Upper lobe of left lung (tissue), 6 donors: ENCODE data around the gene CEP85L. TPM values are rescaled to one million over a fixed set of nuclear protein-coding genes. Genes with fewer than 3 reads are reported as not detected.
A peak's percentile ranks its signal among the peaks of the same experiment; 100 is the strongest.

ENCODE experiments used
- ATAC-seq, 2 donors: fragments of 200-7000 bp; cut with Tn5 transposase; one replicate each; pipeline ENCODE4 v1.9.1; 2022; ENCODE audit warnings: mild to moderate bottlenecking in 2 of 2, moderate library complexity in 2 of 2; ENCODE audit not compliant: low FRiP score in 2 of 2
- DNase-seq, 2 donors: peaks; one replicate each; pipeline ENCODE4 v3.0.0-alpha.2; 2019 to 2020
- H3K27ac ChIP-seq, 4 donors: fragments of 200-600 bp; sonication (generic); one replicate each; pipeline ENCODE4 v1.5.1; 2016 to 2019
- H3K27me3 ChIP-seq, 4 donors: fragments of 200-600 bp; sonication (generic); one replicate each; pipeline ENCODE4 v1.5.1; 2017 to 2019
- H3K36me3 ChIP-seq, 4 donors: fragments of 200-600 bp; sonication (generic); one replicate each; pipeline ENCODE4 v1.5.1; 2016 to 2019
- H3K4me1 ChIP-seq, 4 donors: fragments of 200-600 bp; sonication (generic); one replicate each; pipeline ENCODE4 v1.5.1; 2018 to 2019
- H3K4me3 ChIP-seq, 4 donors: fragments of 200-600 bp; sonication (generic); one replicate each; pipeline ENCODE4 v1.5.1; 2017 to 2019; ENCODE audit warnings: mild to moderate bottlenecking in 2 of 4, moderate library complexity in 1 of 4
- H3K9me3 ChIP-seq, 4 donors: fragments of 200-600 bp; sonication (generic); one replicate each; pipeline ENCODE4 v1.5.1; 2018 to 2019
- CTCF ChIP-seq, 6 experiments: fragments of 450-650 bp in 4 of 6; fragments of 200-600 bp in 2 of 6; sonication (generic) in 2 of 6; IDR thresholded peaks; one replicate each; pipeline ENCODE4 v1.5.1; 2016 to 2019; ENCODE audit warnings: antibody characterized with exemption in 6 of 6
- EP300 ChIP-seq, 4 donors: sonication (generic); formaldehyde crosslinking; IDR thresholded peaks; one replicate each; pipeline ENCODE4 v1.5.1; 2017; ENCODE audit warnings: antibody characterized with exemption in 4 of 4, control low read depth in 2 of 4
- POLR2A ChIP-seq, 4 donors: fragments of 450-650 bp; IDR thresholded peaks; one replicate each; pipeline ENCODE4 v1.5.1; 2016 to 2017; ENCODE audit warnings: antibody characterized with exemption in 4 of 4, mild to moderate bottlenecking in 2 of 4
- POLR2AphosphoS5 ChIP-seq, 2 donors: sonication (generic); formaldehyde crosslinking; IDR thresholded peaks; one replicate each; pipeline ENCODE4 v1.5.1; 2017; ENCODE audit warnings: antibody characterized with exemption in 2 of 2
- WGBS, 2 donors: methylation state at CpG; one replicate each; pipeline ENCODE4 v1.1.5; 2017 to 2018; 5-methylcytosine and 5-hydroxymethylcytosine counted together
- total RNA-seq, 6 donors: library from RNA; depleted of rRNA in 4 of 6; stranded (reverse); fragments of >200 nt in 4 of 6; gene quantifications; one replicate each; pipeline versions ENCODE4 v1.1.0 to v1.2.1, GENCODE V29; 2016 to 2021
- donor health status: DM: no; HTN: no; CAD: no; lungs with moderate emphysema.
- donor health status: DM: no; HTN: yes; CAD: no; lungs with severe emphysema.

The CEP85L gene
- total RNA-seq, 6 donors from 2014 or later, result 7.5 to 22.0 (median 13.0) TPM

- Histone ChIP-seq H3K4me1 (no peaks in the 10 kb centered on the region), H3K9me3 (no peaks in the 10 kb centered on the region), H3K36me3 (no peaks in the 10 kb centered on the region), H3K4me3 (no peak overlapping the region), H3K27ac (no peak overlapping the region), H3K27me3 (no peaks in the 10 kb centered on the region)
- DNase-seq (no peak), ATAC-seq (peak in 1 of 2 donors; percentile 9)
- TF ChIP-seq POLR2AphosphoS5 (IDR thresholded peaks at IDR 0.05), result no peak
- TF ChIP-seq CTCF (IDR thresholded peaks at IDR 0.05), result no peak
- TF ChIP-seq EP300 (IDR thresholded peaks at IDR 0.05), result no peak
- TF ChIP-seq POLR2A (IDR thresholded peaks at IDR 0.05), result no peak
Observed at GRCh38 chr6:118660218-118660569, 8.8 kb upstream of the CEP85L start.

- Histone ChIP-seq H3K4me1 (no peaks in the 10 kb centered on the region), H3K4me3 (no peak overlapping the region), H3K9me3 (no peaks in the 10 kb centered on the region), H3K27ac (no peak overlapping the region), H3K27me3 (no peaks in the 10 kb centered on the region), H3K36me3 (no peaks in the 10 kb centered on the region)
- 67 to 85% methylated on average over 9 of the region's 9 CpGs for WGBS, 2 donors
- ATAC-seq (no peak), DNase-seq (no peak)
- no peak for TF ChIP-seq EP300 (IDR thresholded peaks at IDR 0.05)
- TF ChIP-seq CTCF (IDR thresholded peaks at IDR 0.05), result no peak
- no peak for TF ChIP-seq POLR2A (IDR thresholded peaks at IDR 0.05)
- TF ChIP-seq POLR2AphosphoS5 (IDR thresholded peaks at IDR 0.05), result no peak
Observed at GRCh38 chr6:118659513-118660217, 8.3 kb upstream of the CEP85L start.

GRCh38 chr6:118656847-118657451, 5.6 kb upstream of the CEP85L start:
- H3K36me3 ChIP-seq, result no peaks in the 10 kb centered on the region
- H3K27ac ChIP-seq, result no peak overlapping the region
- TF ChIP-seq EP300 (IDR thresholded peaks at IDR 0.05), result no peak
- ATAC-seq (no peak), DNase-seq (no peak)
- peaks cover 1 to 3% (median 3%) of the 10 kb centered on the region in 4 donors for H3K4me1 ChIP-seq
- WGBS, 2 donors, result 92 to 94% methylated on average over 3 of the region's 3 CpGs
- no peaks in the 10 kb centered on the region for H3K27me3 ChIP-seq
- H3K4me3 ChIP-seq, result no peak overlapping the region
- no peaks in the 10 kb centered on the region for H3K9me3 ChIP-seq

GRCh38 chr6:118652051-118652615, 742 bp upstream of the CEP85L start:
- peak overlapping the region; percentile 96 to 99 (median 97) for H3K27ac ChIP-seq
- no peak for DNase-seq
- WGBS, 2 donors, result 51 to 53% methylated on average over 20 of the region's 20 CpGs

More at GRCh38 chr6:118652051-118652615, 742 bp upstream of the CEP85L start:
- H3K27me3 ChIP-seq, result no peaks in the 10 kb centered on the region
- no peaks in the 10 kb centered on the region for H3K9me3 ChIP-seq
- peaks cover 13 to 20% (median 15%) of the 10 kb centered on the region in 4 donors for H3K4me1 ChIP-seq
- no peaks in the 10 kb centered on the region for H3K36me3 ChIP-seq
- peak overlapping the region; percentile 42 to 93 (median 80) for H3K4me3 ChIP-seq
- TF ChIP-seq POLR2AphosphoS5 (IDR thresholded peaks at IDR 0.05) (no peak), EP300 (IDR thresholded peaks at IDR 0.05) (no peak), CTCF (IDR thresholded peaks at IDR 0.05) (no peak), POLR2A (IDR thresholded peaks at IDR 0.05) (no peak)
- no peak for ATAC-seq
